NOMO-1 (cell line): Measurements from ENCODE around the gene COG7.
"Not testable (repeated sequence)": the region's sequence is repeated elsewhere in the genome, so short reads cannot be mapped to it uniquely, and the experiment has no call there.

Source experiments
- DNase-seq, 2 experiments: peaks; one replicate each; lab custom pipeline; 2025; ENCODE audit not compliant: unreplicated experiment in 2 of 2; lab: John Stamatoyannopoulos, UW

COG7 gene

DNA sequence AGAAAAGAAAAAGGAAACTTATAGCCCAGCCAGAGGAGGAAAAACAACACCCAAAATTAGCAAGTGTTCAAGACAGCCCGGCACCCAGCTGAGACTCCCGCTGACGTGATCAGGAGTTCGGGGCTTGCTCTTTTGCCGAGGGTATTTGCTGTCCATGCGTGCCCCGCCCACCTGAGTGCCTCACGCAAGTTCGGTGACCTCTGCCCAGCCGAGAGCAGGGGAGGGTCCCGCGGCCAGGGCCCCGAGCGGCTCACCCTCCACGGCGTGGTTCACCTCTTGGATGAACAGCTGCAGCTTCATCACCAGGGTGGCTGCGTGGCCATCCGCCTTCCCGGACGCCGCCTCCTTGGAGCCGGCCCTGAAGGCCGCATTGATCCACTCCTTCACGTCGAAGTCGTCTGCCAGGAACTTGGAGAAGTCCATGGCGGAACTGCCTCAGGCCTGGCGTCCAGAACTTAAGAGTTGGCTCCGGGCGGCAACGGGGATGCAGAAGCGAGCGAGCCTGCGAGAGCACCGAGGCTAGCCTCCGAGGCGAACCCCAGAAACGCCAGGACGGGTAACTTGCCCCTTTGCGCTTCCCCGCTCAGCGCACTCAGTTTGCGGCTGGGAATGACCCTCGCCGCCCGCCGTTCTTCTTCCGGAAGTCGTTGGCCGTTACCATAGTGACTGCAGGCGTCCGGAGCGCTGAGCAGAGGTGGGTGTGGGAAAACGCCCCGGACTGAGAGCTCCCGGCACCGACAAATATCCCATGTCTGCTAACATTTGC is at the start of gene COG7:
COG7 (minus strand) TSS at position 618 of the 766 bp plus-strand sequence; CDS start at position 423, 195 bp downstream.
- peak; percentile 72 for DNase-seq

DNA sequence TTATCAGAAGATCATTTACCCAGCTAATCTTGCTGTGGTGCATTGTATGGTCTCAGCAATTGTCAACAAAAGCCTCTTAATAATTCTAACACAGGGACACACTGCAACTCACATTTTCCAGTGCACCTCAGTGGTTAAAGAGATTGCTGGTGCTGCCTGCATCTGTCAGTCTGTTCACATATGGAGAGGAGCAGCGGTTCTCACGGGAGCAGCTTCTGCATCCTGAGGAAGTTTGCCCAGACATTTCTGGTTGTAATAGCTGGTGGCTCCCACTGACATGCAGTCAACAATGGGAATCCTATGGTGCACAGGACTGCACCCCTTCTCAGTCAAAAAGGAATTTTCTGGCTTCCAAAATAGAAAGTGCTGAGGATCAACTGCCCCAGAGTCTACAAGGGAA is 49.5 kb upstream of the COG7 start:
- DNase-seq, result no peak

DNA sequence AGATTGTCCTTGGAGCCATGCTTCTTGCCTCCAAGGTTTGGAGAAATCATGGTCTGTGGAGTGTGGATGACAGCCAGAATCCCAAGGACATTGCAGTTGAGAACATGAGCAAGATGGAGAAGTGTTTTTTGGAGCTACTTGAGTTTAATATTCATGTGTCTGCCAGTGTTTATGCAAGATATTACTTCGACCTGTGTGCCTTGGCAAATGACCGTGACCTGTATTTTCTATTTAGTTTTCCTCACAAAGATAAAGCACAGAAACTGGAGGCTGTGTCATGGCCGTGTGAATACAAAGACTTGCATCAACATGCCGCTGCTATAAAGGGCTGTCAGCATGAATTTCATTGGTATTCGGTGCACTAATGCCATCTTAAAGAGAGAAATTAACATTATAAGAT is 48.3 kb upstream of the COG7 start:
- no peak for DNase-seq

DNA sequence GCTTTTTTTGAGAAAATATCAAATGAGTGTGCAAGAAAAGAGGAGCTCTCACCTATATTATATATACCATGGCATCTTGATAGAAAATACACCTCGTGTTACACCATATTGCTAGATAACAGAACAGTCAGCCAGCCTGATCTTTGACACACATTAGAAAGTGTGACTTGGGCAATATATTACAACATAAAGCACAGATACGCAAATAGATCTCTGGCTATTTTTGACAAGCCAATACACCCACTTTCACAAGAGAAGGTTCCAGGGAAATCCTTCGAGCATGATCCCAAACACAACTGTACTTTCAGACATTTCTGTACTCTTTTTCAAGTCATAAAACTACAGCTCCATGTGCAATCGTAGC is 47.9 kb upstream of the COG7 start:
- peak in 1 of 2 experiments; percentile 39 for DNase-seq

DNA sequence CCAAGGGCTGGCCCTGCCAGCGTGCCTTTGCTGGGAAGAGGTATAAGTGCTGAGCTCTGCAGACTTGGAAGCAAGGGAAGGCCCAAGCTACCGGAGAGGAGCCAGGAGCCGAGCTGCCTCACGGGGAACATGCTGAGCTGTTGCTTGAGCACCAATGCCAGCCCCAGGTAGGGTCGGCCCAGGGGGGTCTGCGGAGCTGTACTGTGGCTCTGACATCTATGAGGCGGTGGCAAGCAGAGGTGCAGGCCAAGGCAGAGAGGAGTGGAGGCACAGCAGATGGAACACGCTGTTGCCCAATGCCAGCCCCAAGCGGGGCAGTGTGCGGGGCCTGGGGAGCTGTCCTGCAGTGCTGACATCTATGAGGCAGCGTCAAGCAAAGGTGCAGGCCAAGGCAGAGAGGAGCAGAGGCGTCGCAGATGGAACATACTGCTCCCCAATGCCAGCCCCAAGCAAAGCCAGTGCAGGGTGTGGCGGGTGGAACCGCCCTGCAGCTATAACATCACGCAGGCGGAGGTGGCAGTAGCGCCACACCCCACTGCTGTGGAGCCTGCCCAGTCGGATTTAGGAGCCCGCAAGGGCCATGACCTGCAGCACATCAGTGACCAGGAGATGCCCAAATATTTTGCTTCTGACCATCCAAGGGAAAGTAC is 47.3 kb upstream of the COG7 start:
- no peak for DNase-seq

DNA sequence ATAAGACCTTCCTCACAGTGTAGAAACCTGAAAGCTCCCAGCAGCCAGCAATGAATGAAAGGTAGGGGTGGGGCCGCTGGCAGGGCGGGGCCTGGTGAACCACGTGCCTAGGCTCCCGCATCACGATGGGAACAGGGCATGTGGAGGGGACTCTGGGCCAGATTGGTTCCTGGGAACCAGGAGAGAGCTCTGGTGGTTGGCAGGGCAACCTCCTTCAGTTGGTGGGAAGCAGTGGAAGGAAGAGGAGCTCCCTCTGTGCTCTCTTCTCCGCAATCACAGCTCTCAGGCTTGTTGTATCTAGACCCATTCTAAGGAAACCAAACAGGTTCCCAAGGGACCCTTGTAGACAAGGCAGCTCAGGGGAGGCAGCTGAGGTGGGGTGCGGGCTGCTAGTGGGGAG is 46.8 kb upstream of the COG7 start:
- DNase-seq, result no peak

DNA sequence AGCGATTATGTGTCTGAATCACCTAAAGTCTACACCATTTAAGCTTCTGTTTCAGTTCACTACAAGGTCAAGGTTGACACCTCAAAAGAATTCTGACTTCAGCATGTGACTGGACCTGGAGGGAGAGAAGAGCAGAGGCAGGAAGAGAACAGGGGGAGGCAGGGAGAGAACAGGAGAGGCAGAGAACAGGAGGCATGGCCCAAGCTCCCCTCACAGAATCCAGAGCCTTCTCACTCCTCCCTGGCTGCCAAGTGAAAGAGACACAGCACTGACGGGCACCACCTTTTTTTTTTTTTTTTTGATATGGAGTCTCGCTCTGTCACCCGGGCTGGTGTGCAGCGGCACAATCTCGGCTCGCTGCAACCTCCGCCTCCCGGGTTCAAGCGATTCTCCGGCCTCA is 45.9 kb upstream of the COG7 start:
- DNase-seq, result no peak

DNA sequence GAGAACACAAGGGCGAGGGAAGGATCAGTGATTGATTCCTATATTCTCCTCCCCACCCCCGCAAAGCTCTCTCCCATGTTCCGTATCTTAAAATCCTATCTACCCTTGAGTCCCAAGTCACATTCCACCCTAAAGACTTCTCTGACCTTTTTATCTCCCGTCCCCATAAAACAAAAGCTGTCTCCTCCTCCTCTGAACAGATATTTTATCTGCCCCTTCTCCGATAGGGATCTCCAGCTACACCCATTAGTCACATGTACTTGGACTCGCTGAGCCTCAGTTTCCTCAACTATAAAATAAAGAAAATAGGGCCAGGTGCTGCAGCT is 44.5 kb upstream of the COG7 start:
- no peak for DNase-seq

DNA sequence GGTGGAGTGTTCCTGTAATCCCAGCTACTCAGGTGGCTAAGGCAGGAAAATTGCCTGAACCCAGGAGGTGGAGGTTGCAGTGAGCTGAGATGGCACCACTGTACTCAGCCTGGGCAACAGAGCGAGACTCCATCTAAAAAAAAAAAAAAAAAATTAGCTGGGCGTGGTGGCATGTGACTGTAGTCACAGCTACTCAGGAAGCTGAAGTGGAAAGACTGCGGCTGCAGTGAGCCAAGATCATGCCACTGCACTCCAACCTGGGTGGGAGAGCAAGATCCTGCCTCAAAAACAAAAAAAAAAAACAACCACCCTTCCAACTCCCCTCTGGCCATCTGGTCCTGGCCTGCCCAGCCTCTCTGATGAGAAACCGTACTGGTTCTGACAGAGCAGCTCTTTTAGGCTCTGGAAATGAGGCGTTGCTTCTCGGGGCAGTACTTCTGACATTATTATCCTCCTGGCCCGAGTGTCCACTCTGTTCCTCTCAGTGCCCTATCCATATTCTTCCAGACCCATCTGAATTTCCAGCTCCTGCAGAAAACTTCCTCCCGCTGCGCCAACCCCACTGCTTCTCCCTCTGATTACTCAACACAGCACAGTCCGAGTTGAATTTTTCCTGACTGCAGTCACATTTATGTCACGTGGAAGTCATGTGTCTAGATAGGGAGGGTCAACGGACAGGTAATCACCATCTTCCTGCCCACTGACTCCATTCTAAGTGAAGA is 44.0 kb upstream of the COG7 start:
- no peak for DNase-seq

DNA sequence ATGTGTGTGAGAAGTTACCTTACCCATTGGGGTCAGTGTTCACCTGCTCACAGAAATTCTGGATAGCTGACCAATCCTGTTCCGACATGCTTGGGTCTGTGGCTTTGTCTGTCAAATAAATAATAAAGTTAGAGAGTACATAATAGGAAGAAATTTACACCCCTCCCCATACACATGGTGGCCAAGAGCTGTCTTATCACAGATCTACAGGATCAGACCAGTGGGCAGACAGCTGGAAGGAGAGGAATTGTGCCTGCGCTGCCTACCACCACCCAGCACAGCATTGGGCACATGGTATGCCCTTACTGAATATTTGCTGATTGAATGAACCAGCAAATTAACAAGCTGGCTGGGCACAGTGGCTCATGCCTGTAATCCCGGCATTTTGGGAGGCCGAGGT is 42.7 kb upstream of the COG7 start:
- no peak for DNase-seq

DNA sequence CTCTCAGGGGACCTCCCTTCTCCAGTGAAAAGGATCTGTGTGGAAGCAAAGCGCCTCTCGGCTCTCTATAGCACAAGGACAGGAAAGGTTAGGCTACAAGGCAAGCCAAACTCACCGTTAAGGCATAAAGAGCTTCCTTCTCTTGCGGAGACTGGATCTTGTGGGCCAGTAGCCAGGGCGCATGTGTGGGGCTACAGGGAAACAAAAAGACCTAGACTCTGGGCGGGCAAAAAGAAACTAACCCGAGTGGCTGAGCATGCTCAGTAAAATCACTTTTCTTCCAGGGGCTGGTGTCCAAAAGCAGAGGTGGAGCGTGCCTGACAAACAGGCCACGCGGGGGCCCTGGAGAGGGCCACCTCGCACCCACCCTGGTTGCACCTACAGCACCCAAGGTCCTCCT is 41.2 kb upstream of the COG7 start:
- no peak for DNase-seq

DNA sequence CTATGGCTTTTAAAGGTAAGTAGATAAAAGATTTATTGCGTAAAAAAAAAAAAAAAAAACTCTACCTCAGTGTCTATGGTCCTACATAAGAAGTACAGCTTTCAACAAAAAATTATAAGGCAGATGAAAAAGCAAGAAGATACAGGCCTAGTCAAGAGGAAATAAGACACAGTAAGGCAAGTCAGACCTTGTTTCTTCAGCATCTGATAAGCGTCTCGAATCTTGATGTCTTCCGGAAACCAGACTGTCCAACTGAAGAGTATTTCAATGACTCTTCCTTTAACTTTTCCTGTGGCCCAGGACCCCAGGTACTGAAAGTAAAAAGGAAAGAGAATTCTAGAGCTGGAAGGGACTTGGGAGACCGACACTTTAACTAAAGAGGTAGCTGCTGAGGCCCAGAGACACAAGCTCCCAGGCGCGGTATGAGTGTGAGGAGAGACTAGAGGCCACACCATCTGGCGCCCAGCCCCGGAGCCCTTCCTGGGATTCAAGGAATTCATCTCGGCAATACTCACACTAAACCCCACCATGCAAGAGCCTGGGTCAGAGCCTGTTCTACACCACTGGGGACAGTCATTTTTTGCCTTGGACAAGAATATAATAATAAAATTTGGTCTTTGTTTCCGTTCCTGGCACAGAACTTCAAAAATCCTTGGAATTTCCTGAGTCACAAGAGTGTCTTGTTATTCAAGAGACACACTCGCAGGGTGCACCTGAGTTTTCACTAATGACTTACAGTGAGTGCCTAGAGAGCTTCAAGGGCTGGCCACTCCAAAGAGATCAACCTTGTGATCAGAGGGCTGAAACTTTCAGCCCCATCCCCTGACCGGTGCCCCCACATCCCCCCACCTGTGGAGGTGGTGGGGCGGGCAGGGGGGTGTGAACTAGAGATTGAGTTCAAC is 38.8 kb upstream of the COG7 start:
- DNase-seq, result no peak

DNA sequence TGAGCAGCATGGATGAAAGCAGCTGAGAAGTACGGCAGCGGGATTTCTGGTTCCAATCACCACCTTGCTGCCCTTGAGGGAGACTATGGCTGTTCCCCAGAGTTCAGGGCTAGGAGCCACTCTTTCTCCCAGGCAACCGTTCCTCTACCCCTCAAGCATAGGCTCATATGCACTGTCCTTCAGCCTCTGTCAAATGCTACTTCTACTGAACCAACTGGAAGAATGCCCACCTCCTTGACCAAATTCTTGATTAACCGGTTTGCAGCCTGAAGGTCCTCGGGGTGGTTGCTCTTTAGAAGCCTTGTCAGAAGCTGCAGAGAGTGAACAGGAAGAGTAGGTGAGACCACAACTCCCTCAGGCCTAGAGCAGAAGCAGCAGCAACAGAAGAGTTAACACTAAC is 33.5 kb upstream of the COG7 start:
- no peak for DNase-seq

DNA sequence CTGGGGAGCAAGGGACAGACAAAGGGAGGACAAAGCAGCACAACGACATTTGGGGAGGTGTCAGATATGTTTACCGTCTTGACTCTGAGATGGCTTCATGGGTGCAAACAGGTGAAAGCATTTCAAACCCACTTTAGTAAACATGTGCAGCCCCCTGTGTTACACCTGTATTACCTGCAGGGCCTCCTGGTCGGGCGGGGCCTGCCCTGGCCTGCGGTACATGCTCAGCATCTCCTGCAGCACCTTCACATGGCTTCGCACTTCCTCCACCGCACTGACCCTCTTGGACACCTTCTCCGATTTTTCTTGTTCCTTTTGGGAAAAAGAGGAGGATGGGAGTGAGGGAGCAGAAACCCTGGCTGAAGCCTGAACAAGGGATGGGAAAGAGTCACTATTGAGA is 32.9 kb upstream of the COG7 start:
- no peak for DNase-seq

DNA sequence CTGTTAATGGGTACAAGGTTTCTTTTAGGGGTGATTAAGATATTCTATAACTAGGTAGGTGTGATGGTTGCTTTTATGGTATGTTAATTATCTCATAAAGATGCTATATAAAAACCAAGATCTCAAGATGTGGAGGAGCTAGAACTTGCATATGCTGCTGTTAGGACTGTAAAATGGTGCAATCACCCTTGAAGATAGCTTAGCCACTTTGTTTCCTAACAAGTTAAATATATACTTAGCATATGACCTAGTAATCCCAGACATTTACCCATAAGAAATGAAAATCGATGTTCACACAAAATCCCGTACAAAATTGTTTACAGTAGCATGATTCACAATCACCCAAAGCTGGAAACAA is 32.2 kb upstream of the COG7 start:
- no peak for DNase-seq

DNA sequence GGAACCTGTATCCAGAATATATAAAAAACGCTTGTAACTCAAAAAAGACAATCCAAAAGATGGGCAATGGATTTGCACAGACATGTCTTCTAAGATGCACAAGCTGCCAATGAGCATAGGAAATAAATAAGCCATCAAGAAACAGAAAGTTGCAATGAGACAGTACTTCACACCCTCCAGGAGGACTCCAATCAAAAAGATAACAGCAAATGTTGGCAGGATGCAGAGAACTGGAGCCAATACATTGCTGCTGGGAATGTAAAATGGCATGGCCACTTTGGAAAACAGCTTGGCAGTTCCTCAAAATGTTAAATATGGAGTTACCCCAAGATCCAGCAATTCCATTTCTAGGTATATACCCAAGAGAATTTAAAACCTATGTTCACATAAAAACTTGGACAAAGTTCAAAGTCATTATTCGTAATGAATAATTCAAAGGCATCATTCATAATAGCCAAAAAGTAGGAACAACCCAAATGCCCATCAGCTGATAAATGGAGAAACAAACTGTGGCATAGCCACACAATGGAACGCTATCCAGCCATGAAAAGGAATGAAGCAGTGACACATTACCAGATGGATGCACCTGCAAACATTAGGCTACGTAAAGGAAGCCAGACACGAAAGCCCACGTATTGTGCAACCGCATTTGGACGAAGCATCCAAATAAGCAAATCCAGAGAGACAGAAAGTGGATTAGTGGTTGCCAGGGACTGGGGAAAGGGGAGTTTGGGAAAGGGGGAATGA is 31.7 kb upstream of the COG7 start:
- no peak for DNase-seq

DNA sequence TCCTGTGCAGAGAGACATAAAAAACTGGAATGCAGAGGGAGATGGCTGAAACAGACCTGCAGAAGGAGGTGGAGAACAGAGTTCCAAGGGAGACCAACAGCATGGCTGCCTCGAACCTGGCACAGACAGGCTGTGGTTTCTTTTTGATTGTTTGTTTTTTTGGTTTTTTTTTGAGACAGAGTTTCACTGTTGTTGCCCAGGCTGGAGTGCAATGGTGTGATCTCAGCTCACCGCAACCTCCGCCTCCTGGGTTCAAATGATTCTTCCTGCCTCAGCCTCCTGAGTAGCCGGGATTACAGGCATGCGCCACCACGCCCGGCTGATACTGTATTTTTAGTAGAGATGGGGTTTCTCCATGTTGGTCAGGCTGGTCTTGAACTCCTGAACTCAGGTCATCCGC is 30.5 kb upstream of the COG7 start:
- DNase-seq, result not testable (repeated sequence)

DNA sequence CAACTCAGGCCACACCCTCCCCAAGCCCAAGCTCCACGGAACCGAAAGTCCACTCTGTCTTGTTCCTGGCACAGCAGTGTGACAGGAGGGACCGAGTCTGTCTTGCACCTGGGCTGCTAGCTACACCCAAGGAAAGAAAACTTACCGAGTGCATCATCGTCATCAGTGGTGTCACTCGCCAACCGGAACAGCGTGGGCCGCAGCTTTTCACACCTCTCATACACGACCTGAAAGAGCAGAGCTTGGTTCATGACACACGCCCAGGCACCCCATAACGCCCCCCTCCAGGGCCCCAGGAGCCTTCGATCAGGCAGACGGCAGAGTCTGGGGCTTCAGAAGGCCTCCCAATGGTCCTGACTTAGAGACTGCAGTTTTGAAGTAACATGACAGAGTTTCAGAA is 29.8 kb upstream of the COG7 start:
- DNase-seq, result no peak

DNA sequence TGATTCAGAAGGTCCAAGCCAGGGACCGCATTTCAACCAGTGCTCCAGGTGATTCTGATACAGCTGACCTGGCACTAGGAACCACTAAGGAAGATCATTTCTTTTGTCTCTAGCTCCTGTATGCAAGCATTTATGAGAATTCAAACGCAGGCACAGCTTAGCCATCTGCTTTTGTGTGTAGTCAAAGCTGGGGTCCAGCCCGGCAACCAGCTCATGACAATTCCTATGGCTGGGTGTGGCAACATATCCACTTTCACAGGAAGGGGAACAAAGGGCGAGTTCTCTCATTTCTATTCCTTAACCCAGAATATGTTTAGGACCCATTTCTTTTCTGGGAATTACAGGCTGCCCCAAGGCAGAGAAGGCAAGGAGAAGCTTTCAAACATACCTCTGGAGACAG is 27.3 kb upstream of the COG7 start:
- no peak for DNase-seq

DNA sequence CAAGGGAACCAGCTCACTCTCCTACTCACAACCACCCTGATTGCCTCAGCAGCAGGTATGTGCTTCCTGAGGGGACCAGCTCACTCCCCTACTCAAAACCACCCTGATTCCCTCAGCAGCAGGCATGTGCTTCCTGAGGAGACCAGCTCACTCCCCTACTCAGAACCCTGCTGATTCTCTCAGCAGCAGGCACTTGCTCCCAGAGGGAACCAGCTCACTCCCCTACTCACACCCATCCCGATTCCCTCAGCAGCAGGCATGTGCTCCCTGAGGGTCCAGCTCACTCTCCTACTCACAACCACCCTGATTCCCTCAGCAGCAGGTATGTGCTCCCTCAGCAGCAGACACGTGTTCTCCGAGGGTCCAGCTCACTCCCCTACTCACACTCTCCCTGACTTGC is 26.1 kb upstream of the COG7 start:
- DNase-seq, result no peak

DNA sequence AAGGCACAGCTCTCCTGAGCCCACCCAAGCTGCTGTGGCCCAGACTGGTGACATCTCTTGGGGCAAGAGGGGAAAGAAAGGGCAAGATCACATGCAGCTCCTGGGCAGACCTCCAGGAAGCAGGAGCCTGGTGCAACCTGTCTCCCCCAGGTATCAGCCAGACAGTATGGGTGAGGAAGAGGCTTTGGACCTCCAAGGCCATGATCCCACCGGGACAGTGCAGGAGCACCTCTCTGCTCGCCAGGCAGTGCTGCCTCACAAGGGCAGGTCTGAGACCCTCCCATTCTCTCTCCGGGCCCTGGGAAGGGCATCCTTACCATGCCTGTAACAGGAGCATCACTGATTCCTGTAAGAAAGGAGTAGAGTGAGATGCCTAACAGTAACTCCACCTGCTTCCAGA is 25.6 kb upstream of the COG7 start:
- DNase-seq, result no peak
